Ovary (tissue), 3 donors: Measurements from ENCODE around the gene LRRC63.

Experiments
- CTCF ChIP-seq, 3 donors: fragments of 450-650 bp in 2 of 3; fragments of 200-600 bp in 1 of 3; IDR thresholded peaks; one replicate each; pipeline versions ENCODE4 v1.5.1 to v1.8.0; 2016 to 2022; ENCODE audit warnings: antibody characterized with exemption in 3 of 3, mild to moderate bottlenecking in 1 of 3
- EP300 ChIP-seq: sonication (generic); formaldehyde crosslinking; IDR thresholded peaks from one replicate; pipeline ENCODE4 v1.6.1; 2017; ENCODE audit warnings: antibody characterized with exemption
- POLR2A ChIP-seq: fragments of 450-650 bp; IDR thresholded peaks from one replicate; pipeline ENCODE4 v1.6.1; 2017; ENCODE audit warnings: antibody characterized with exemption, mild to moderate bottlenecking, moderate library complexity
- donor health status: DM: no; HTN: no; CAD: no.

GRCh38 chr13:46318986-46319385, 107.3 kb downstream of the LRRC63 start:
- no peak for TF ChIP-seq CTCF (IDR thresholded peaks at IDR 0.05)
- no peak for TF ChIP-seq EP300
- no peak for TF ChIP-seq POLR2A
